ENCODE results near the gene FSTL5.

GRCh38 chr4:162149644-162150043 lies 14.2 kb downstream of the FSTL5 start:
- no peak for TF ChIP-seq ZNF565 (CRISPR knock-in tag; conservative IDR thresholded peaks at IDR 0.05; ENCODE audit: low read depth)
- no peak for TF ChIP-seq RARB (CRISPR knock-in tag; IDR thresholded peaks at IDR 0.05)

All from SK-N-SH treated with all-trans-retinoic acid at 6 μM for 48 hours (cell line).